Sigmoid colon (tissue), 4 donors: ENCODE results near the gene KRTAP4-7.
"Not testable (repeated sequence)": the region's sequence is repeated elsewhere in the genome, so short reads cannot be mapped to it uniquely, and the experiment has no call there.

Experiments
- CTCF ChIP-seq, 4 experiments: fragments of 450-650 bp in 3 of 4; fragments of 200-600 bp in 1 of 4; IDR thresholded peaks; one replicate each; pipeline ENCODE4 v1.5.1; 2016 to 2019; ENCODE audit warnings: antibody characterized with exemption in 4 of 4, mild to moderate bottlenecking in 3 of 4, moderate library complexity in 2 of 4
- EP300 ChIP-seq, 4 donors: sonication (generic); formaldehyde crosslinking; IDR thresholded peaks; one replicate each; pipeline ENCODE4 v1.6.1; 2017; ENCODE audit warnings: antibody characterized with exemption in 4 of 4

- not testable (repeated sequence) for TF ChIP-seq CTCF, EP300 (IDR thresholded peaks at IDR 0.05)
Measured at GRCh38 chr17:41104386-41105038, 20.6 kb downstream of the KRTAP4-7 start.
